C4-2B (cell line): ENCODE measurements around the gene PRKAB1.

Experiments used
- CTCF ChIP-seq: fragments of 450-650 bp; conservative IDR thresholded peaks from 2 replicates; pipeline ENCODE4 v1.5.1; 2017; ENCODE audit warnings: mild to moderate bottlenecking
- ZFX ChIP-seq: fragments of 450-650 bp; IDR thresholded peaks from 2 replicates; pipeline ENCODE4 v1.6.1; 2017

- TF ChIP-seq CTCF (no peak), ZFX (no peak)
These were observed 17.4 kb downstream of the PRKAB1 start for GRCh38 chr12:119685375-119685774.
